NCI-H510A treated with DMSO at 0.1 percent for 48 hours (cell line): ENCODE results near the gene RASGRP2.
A peak's percentile ranks its signal among the peaks of the same experiment; 100 is the strongest.

Experiments
- DNase-seq: peaks from one replicate; lab custom pipeline; 2025; lab: John Stamatoyannopoulos, UW

Gene RASGRP2

GRCh38 chr11:64743591-64744543 lies at the start of gene RASGRP2:
RASGRP2 (minus strand) TSS chr11:64744142; CDS start chr11:64742866, 1,276 bp downstream.
- DNase-seq, result no peak

DNA sequence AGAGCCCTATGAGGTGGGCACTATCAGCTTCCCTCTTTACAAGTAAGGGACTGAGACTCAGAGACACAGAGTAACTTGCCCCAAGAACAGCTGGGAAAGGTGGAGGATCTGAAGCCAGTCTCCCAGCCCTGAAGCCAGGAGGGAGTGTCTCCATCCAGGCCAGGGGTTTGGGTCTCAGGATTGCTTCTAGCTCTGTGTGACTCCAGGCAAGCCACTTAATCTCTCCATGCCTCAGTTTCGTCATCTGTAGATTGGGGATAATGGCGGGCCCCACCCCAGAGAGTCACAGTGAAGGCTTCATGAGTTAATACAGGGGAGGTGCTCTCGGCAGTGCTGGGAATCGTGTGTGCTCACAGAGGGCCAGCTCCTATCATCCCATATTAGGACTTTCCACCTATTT lies 48.5 kb upstream of the RASGRP2 start:
- no peak for DNase-seq

DNA sequence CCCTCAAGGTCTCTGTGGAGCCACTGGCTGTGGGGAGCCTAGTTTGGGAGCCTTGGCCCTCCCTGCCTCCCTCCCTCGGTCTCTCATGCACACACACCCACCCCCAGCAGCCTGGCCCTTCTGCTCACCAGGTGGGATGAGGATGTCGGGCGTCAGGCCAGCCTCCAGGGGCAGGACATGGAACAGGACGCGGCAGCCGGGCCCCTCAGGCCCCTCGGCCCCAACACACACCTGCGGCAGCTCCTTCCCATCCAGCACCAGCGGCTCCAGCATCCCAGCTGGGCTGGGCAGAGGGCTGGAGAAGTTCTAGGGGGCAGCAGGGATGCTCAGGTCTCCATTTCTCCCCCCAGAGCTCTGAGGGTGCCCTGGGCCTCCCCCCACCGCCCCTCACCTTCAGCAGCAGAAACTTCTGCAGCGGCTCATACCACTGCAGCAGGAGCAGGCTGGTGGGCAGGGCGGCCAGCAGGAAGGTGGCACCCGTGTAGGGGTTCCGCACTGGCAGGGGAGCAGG lies 47.9 kb upstream of the RASGRP2 start:
- DNase-seq, result no peak

DNA sequence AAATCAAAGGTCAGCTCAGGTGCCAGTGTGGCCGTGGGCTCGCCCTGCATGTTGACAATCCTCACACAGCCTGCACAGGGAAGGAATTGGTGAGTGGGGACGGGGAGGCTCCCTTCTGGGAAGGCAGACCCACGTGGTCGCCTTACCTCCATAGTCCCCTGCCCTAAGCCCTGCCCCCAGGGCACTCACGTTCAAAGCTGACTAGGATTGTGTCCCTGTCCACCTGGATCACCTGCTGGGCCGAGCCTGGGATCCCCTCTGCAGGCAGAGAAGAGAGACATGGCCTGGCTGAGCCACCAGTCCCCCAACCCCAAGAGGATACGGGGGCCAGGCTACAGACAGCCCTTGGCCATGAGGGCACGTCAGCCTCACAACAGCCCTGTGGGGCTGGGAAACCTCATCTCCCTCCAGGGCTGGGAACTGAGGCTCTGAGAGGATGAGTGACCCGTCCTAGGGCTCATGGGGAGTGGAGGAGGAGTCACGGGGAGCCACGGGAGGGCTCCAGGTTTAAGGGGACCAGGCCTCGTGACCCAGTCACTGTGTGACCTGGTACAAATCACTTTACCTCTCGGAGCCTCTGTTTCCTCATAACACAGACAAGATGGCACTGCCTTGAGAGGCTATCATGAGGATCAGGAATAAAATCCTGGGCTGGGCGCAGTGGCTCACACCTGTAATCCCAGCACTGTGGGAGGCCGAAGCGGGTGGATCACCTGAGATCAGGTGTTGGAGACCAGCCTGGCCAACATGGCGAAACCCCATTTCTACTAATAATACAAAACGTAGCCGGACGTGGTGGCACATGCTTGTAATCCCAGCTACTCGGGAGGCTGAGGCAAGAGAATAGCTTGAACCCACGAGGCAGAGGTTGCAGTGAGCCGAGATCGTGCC lies 46.5 kb upstream of the RASGRP2 start:
- no peak for DNase-seq

DNA sequence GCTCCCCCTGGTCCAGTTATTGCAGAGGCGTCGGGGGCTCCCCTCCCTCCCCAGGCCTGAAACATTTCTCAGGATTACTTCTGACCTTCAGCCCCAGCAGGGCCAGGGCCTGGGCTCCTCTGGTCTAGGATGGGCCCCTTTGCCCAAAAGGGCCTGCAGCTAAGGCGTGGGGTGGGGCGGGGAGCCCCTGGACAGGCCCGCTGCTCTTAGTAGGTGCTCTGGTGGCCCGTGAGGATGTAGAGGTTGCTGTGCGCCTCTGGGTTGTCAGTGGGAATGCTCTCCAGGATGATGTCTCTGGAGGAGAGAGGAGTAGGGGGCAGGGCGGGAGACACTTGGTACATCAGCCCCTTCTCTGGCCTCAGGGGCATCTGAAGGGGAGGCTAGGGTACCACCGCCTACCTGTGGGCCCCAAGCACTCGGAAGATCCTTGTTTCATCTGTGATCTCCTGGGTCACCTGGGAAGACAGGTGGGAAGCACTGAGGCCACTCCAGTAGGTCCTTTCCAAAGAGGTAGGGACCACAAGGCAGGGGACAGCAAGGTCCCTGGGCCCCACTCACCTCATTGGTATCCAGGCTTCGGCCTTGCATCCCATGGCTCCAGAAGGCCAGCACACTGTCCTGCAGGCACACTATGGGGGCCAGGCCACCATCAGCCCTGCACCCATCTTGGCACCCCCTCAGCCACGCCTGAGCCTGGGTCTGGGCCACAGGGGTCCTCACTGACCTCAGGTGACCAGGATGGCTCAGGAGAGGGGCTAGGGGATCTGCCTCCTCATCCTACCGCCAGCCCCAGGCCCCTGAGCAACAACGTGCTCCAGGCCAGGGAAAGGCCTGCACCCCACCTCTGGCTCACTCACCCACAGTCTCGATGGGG lies 45.6 kb upstream of the RASGRP2 start:
- DNase-seq, result no peak

- no peak for DNase-seq
These were observed 44.6 kb upstream of the RASGRP2 start for GRCh38 chr11:64788321-64789215.

GRCh38 chr11:64787526-64788320 lies 43.8 kb upstream of the RASGRP2 start:
- no peak for DNase-seq

- no peak for DNase-seq
These were observed 42.4 kb upstream of the RASGRP2 start for GRCh38 chr11:64786308-64786707.

- no peak for DNase-seq
These were observed 41.1 kb upstream of the RASGRP2 start for GRCh38 chr11:64784813-64785581.

- DNase-seq, result peak; percentile 99
These were observed 34.7 kb upstream of the RASGRP2 start, which contains the start of gene SF1 for GRCh38 chr11:64778473-64779298. SF1 (minus strand) TSS chr11:64778542; CDS start chr11:64778392, 150 bp downstream.

GRCh38 chr11:64778223-64778472 lies 34.2 kb upstream of the RASGRP2 start:
- no peak for DNase-seq

- DNase-seq, result peak; percentile 44
These were observed 33.7 kb upstream of the RASGRP2 start for GRCh38 chr11:64777449-64778222.

- no peak for DNase-seq
These were observed 32.9 kb upstream of the RASGRP2 start for GRCh38 chr11:64776875-64777274.

GRCh38 chr11:64776425-64776824 lies 32.5 kb upstream of the RASGRP2 start:
- no peak for DNase-seq

- DNase-seq, result no peak
These were observed 30.2 kb upstream of the RASGRP2 start for GRCh38 chr11:64774144-64774543.

DNA sequence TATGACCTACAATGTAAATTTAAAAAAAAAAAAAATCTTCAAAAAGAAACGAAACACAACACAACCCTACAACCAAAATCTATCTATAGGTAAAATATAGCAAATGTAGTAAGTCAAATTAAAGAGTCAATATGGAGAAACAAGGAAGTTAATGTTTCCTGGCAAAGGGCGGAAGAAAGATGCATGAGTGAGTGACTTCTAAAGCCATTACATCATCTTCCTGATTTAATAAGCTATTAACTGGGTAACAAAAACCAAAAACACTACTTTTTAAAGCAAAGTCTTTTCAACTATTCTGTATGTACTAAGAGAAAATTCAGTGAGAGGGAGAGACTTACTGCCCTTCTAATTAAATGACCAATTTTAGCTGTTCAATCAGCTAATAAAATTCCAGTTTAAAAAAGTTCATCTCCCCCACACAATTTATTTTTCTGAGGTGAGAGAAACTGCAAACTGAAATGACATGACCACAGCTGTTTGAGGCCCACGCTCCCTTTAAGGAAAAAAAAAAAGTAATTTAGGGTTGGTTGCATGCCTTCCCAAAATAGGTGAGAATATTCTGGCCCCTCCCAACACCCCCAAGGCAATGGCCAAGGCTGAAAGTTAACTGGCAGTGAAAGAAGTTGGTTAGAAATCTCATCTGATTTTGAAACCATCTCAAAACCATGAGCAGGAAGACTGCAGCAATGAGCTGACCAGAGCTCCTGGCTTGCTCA lies 28.5 kb upstream of the RASGRP2 start:
- no peak for DNase-seq

GRCh38 chr11:64771861-64772260 lies 27.9 kb upstream of the RASGRP2 start:
- DNase-seq, result no peak
